GM12865 (cell line): ENCODE measurements around the gene CDH4.

Experiments
- DNase-seq: peaks from one replicate; pipeline ENCODE4 v3.0.0; 2010; ENCODE audit warnings: low read depth
- H3K4me3 ChIP-seq: 2 replicates; pipeline ENCODE4 v1.5.1; 2011; ENCODE audit warnings: mild to moderate bottlenecking, low read depth, low read length, control low read depth
- TF ChIP-seq, protein P1 (sequence below): IDR thresholded peaks from 2 replicates; pipeline ENCODE4 v1.5.1; 2011; ENCODE audit warnings: low read length, control low read depth, low read depth, inconsistent platforms; ENCODE audit not compliant: insufficient read depth; ENCODE audit errors: missing control alignments

Gene CDH4

DNA sequence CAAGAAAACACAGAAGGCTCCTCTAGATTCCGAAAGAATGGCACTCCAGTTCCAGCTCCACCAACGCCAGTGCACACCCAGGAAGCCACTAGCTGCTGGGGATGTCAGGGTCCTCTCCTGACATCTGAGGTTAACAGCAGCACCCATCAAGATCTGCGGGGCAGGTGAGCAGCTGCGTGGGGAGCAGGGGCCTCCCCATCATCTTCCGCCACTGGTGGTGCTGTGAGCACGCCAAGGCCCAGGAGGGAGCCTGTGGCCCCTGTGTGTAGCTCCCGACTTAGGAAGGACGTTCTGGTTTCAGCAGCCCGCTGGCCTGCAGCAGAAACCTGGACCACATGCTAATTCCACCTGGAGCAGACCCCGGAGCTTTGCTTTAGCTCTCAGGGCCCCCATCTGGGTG is 427.4 kb downstream of the CDH4 start:
- TF ChIP-seq, protein P1, sequence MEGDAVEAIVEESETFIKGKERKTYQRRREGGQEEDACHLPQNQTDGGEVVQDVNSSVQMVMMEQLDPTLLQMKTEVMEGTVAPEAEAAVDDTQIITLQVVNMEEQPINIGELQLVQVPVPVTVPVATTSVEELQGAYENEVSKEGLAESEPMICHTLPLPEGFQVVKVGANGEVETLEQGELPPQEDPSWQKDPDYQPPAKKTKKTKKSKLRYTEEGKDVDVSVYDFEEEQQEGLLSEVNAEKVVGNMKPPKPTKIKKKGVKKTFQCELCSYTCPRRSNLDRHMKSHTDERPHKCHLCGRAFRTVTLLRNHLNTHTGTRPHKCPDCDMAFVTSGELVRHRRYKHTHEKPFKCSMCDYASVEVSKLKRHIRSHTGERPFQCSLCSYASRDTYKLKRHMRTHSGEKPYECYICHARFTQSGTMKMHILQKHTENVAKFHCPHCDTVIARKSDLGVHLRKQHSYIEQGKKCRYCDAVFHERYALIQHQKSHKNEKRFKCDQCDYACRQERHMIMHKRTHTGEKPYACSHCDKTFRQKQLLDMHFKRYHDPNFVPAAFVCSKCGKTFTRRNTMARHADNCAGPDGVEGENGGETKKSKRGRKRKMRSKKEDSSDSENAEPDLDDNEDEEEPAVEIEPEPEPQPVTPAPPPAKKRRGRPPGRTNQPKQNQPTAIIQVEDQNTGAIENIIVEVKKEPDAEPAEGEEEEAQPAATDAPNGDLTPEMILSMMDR: no peak
- no peak for DNase-seq
- H3K4me3 ChIP-seq: no peak overlapping the region

DNA sequence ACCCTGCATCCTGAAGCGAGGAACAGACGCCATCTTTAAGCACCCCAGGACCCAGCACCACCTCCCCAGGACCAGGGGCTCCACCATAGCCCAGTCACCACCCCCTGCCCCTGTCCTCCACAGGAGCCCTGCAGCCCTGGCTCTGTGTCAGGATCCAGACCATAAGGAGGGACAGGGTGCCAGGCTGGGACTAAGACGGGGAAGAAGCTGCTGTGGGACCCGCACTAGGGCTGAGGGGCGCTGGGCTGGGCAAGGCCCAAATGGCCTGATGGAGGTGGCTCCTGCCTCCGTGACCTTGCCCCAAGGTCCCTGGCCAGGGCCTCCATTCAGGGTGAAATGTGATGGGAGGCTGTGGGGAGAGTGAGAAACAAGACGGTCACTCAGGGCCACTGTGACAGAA is 428.0 kb downstream of the CDH4 start:
- TF ChIP-seq, protein P1: no peak
- DNase-seq: no peak
- H3K4me3 ChIP-seq: no peak overlapping the region

- no peak overlapping the region for H3K4me3 ChIP-seq
- no peak for DNase-seq
- TF ChIP-seq, protein P1: no peak
Observed at GRCh38 chr20:61682114-61682995, 430.3 kb downstream of the CDH4 start.

DNA sequence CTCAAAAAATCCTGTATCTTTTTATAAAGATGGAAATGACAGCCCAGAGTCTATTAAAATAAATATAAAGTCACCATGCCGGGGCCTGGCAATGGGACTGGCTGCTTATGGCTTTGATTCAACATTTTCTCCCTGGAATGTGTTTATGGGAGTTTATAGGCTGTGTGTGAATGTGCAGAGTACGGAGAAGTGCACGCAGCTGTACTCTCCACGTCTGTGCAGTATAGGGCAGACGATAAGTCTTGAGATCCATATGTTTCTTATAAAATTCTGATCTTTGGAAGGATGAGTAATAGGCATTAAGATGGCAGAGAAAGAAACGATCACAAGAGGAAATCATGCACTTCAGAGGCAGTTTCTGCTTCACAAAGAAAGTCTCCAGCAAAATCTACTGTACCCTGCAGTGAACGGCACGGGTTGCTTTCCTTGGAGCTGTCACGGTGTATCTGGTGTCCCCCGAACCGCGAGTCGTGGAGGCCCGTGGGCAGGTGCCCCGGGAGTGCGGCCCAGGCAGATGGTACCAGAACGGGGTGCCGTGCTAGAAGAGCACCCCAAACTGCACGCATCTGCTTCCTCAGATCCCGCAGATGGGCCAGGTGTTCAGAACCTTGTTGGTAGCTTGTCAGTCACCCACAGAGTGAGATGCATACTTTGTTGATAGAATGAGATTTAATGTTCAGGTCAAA is 431.1 kb downstream of the CDH4 start:
- no peak for DNase-seq
- no peak overlapping the region for H3K4me3 ChIP-seq
- TF ChIP-seq, protein P1: no peak

- TF ChIP-seq, protein P1: no peak
- no peak for DNase-seq
- H3K4me3 ChIP-seq: no peak overlapping the region
Observed at GRCh38 chr20:61683721-61684120, 431.7 kb downstream of the CDH4 start.

DNA sequence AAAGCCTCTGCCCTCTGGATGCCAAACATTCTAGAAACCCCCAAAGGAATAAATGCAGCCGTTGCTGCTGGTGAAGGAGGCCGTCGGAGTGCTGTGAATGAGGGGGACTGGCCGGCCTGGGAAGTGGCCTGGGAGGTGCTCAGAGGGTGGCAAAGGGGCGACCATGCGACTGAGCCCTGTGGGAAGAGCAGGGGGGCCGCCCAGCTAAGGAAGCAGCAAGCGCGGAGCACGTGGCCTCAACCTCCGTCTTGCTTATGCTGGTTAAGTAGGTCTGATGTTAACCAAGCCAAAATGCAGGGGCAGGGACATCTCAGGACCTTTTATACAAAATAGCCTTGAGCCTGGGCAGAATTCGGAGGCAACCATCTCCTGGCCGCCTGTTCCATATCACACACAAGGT is 432.1 kb downstream of the CDH4 start:
- no peak for DNase-seq
- TF ChIP-seq, protein P1: no peak
- H3K4me3 ChIP-seq: no peak overlapping the region
